Skeletal muscle tissue (tissue), 4 donors: ENCODE results near the gene TRAF7. TPM values are rescaled to one million over a fixed set of nuclear protein-coding genes. Genes with fewer than 3 reads are reported as not detected.

Experiments
- H3K27ac ChIP-seq: one replicate; pipeline ENCODE4 v1.7.0; 2013; ENCODE audit warnings: mild to moderate bottlenecking, low read depth, low read length, inconsistent platforms
- H3K27me3 ChIP-seq, 3 donors: one replicate each; pipeline ENCODE4 v1.7.0; 2013; ENCODE audit warnings: low read length in 3 of 3; ENCODE audit not compliant: control insufficient read depth in 3 of 3, insufficient read depth in 3 of 3
- H3K36me3 ChIP-seq, 3 donors: one replicate each; pipeline ENCODE4 v1.7.0; 2013; ENCODE audit warnings: low read length in 3 of 3; ENCODE audit not compliant: control insufficient read depth in 3 of 3, insufficient read depth in 3 of 3
- H3K4me1 ChIP-seq, 3 donors: one replicate each; pipeline ENCODE4 v1.7.0; 2013; ENCODE audit warnings: low read length in 3 of 3, mild to moderate bottlenecking in 3 of 3; ENCODE audit not compliant: control insufficient read depth in 3 of 3, insufficient read depth in 3 of 3
- H3K4me3 ChIP-seq, 3 donors: one replicate each; pipeline ENCODE4 v1.7.0; 2013; ENCODE audit warnings: low read length in 3 of 3
- H3K9ac ChIP-seq, 3 donors: one replicate each; pipeline ENCODE4 v1.7.0; 2013; ENCODE audit warnings: low read length in 3 of 3, mild to moderate bottlenecking in 3 of 3, moderate library complexity in 2 of 3, low read depth in 1 of 3
- H3K9me3 ChIP-seq, 3 donors: one replicate each; pipeline ENCODE4 v1.7.0; 2013; ENCODE audit warnings: low read length in 3 of 3; ENCODE audit not compliant: control insufficient read depth in 3 of 3
- total RNA-seq: library from RNA; depleted of rRNA; stranded (reverse); fragments of >200 nt; gene quantifications from one replicate; pipeline ENCODE4 v1.2.3, GENCODE V29; 2014
- donor health status: Osteomylitis.

The TRAF7 gene
- total RNA-seq, 1 donor from 2014 or later = 24.0 TPM

- no peak overlapping the region for H3K4me3 ChIP-seq
- H3K36me3 ChIP-seq = peaks cover 2 to 16% (median 9%) of the 10 kb centered on the region in 3 donors
- no peaks in the 10 kb centered on the region for H3K9me3 ChIP-seq
- H3K9ac ChIP-seq = no peak overlapping the region
- no peaks in the 10 kb centered on the region for H3K27me3 ChIP-seq
- H3K4me1 ChIP-seq = peaks cover 14 to 28% (median 20%) of the 10 kb centered on the region in 3 donors
- no peak overlapping the region for H3K27ac ChIP-seq
Observed at GRCh38 chr16:2163211-2163881, 7.8 kb downstream of the TRAF7 start.

DNA sequence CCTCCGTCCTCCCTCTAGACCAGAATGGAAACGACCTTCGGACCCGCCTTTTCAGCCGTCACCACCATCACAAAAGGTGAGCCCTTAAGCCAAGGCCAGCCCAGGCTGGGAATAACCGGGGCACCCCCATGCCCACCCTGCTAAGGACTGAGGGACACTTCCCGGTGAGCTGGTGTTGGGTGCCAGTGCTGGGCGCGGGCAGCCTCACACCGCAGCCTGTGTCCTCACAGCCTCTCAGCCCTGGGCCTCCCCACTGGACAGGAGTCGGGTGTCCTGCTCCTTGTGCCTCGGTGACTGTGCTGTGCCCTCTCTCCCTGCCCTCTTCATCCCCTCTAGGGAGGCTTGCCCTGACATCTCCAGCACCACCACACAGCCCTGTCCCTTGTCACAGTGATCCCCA is 10.3 kb downstream of the TRAF7 start:
- Histone ChIP-seq H3K4me1 (peaks cover 10 to 23% (median 14%) of the 10 kb centered on the region in 3 donors), H3K9me3 (no peaks in the 10 kb centered on the region), H3K27ac (no peak overlapping the region), H3K4me3 (no peak overlapping the region), H3K27me3 (no peaks in the 10 kb centered on the region), H3K36me3 (peaks cover 2 to 20% (median 12%) of the 10 kb centered on the region in 3 donors), H3K9ac (no peak overlapping the region)

GRCh38 chr16:2166263-2167067 is 10.9 kb downstream of the TRAF7 start:
- Histone ChIP-seq H3K9ac (no peak overlapping the region), H3K27ac (no peak overlapping the region), H3K9me3 (no peaks in the 10 kb centered on the region), H3K4me3 (no peak overlapping the region), H3K36me3 (peaks cover 2 to 23% (median 13%) of the 10 kb centered on the region in 3 donors), H3K27me3 (no peaks in the 10 kb centered on the region), H3K4me1 (peaks cover 7 to 20% (median 11%) of the 10 kb centered on the region in 3 donors)

DNA sequence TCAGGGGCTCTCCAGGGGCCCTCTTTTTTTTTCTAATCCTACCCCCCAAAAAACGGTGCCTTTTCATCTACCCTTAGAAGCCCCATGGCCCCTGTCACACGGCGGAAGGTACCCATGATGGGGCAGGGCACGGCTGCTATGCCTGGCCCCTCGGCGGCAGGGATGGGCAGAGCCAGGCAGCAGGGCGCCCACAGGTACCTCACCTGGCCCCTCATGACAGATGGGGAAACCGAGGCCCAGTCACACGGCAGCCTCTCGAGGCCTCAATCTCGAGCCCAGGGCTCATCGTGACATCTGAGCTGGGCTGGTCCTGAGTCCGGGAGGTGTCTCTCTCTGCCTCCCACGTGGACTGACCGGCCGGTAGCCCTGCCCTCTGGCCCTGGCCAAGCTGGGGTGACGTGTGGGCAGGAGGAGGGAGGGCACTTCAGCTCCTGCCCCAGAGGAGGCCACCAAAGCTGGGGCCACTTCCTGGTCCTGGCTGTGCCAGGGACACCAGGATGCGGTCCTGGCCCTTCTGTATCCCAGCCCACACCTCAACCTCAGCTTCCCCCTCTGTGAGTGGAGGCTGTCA is 11.6 kb downstream of the TRAF7 start:
- no peaks in the 10 kb centered on the region for H3K9me3 ChIP-seq

DNA sequence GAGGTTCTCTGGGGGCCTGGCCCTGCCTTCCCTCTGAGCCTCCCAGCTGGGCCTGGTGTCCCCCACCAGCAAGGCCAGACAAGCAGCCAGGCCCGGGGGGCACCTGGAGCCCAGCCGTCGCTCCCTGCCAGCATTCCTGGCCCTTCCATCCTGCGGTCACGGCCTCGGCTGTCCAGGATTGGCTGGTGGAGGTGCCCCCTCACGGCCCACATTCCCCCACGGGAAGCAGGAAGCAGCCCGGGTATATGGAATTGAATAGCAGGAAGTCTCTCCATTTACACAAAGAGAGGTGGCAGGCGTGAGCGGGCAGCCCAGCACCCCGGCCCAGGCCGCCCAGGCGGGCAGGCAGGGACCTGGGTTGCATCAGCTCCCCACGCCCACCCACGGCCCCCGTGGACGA is 14.5 kb downstream of the TRAF7 start:
- Histone ChIP-seq H3K9ac (peak overlapping the region in 2 of 3 donors; percentile 32 to 66), H3K4me1 (peaks cover 4 to 14% (median 9%) of the 10 kb centered on the region in 3 donors), H3K27ac (peak overlapping the region; percentile 70), H3K36me3 (peaks cover 22 to 42% (median 35%) of the 10 kb centered on the region in 3 donors), H3K4me3 (no peak overlapping the region), H3K9me3 (no peaks in the 10 kb centered on the region), H3K27me3 (no peaks in the 10 kb centered on the region)

More for the DNA sequence above, 11.6 kb downstream of the TRAF7 start:
- Histone ChIP-seq H3K27me3 (no peaks in the 10 kb centered on the region), H3K27ac (no peak overlapping the region), H3K36me3 (peaks cover 2 to 29% (median 19%) of the 10 kb centered on the region in 3 donors), H3K9ac (no peak overlapping the region), H3K4me1 (peaks cover 4 to 14% (median 9%) of the 10 kb centered on the region in 3 donors), H3K4me3 (no peak overlapping the region)

- Histone ChIP-seq H3K4me1 (peaks cover 4 to 14% (median 9%) of the 10 kb centered on the region in 3 donors), H3K36me3 (peaks cover 29 to 48% (median 42%) of the 10 kb centered on the region in 3 donors), H3K4me3 (peak overlapping the region in 1 of 3 donors; percentile 35), H3K27ac (peak overlapping the region; percentile 70), H3K9me3 (no peaks in the 10 kb centered on the region), H3K27me3 (no peaks in the 10 kb centered on the region), H3K9ac (peak overlapping the region in 2 of 3 donors; percentile 8 to 32)
Observed at GRCh38 chr16:2170587-2171435, 15.2 kb downstream of the TRAF7 start.

DNA sequence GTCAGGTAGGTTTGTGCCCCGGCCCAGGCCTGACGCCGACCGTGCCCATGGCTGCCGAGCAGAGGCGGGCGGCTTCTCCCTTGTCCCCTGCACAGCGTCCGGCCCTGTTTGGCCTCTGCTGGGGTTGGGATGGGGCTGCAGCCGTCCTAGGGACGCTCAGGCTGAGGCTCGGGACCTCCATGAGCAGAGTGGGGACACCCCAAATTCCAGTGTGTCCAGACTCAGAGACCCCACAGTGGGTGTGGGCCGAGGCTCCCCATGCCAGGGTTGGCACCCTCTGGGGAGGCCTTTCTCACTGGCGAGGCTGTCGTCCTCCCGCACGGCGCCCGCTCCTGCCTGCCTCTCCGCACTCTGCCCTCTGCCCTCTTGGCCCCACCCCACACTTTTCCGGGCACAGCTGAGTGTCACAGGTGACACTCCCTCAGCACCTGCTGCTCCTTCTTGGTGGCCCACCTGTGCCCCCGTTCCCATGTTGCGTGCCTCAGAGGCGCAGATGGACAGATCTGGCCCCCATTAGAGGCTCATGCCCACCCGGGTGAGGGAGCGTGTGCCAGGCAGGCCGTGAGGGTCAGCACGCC is 16.1 kb downstream of the TRAF7 start:
- H3K27me3 ChIP-seq = no peaks in the 10 kb centered on the region
- peaks cover 4 to 11% (median 9%) of the 10 kb centered on the region in 3 donors for H3K4me1 ChIP-seq
- H3K36me3 ChIP-seq = peaks cover 36 to 49% (median 47%) of the 10 kb centered on the region in 3 donors
- no peaks in the 10 kb centered on the region for H3K9me3 ChIP-seq
- H3K9ac ChIP-seq = no peak overlapping the region
- no peak overlapping the region for H3K27ac ChIP-seq
- no peak overlapping the region for H3K4me3 ChIP-seq

DNA sequence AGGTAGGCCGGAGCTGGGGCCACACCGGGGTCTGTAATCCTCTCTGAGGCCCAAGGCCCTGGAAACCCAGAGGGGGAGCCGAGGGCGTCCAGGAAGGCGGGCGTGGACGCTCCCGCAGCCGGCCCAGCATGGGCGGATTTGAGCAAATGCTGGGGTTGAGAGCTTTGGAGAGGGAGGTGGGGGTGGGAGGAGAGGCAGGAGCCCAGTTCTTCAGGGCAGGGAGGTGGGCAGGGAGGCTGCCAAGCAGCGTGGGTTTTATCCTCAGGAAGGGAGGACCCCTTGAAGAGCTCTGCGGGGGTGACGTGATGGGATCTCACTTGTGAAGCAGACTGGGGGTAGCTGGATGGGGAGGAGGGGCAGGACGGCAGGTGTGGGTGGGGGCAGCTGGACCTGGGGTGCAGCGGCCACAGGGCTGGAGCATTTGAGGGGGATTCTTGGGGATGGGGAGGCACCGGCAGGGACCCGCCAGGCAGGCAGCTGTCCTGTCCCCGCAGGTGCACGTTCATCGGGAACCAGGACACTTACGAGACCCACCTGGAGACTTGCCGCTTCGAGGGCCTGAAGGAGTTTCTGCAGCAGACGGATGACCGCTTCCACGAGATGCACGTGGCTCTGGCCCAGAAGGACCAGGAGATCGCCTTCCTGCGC is 17.2 kb downstream of the TRAF7 start:
- no peaks in the 10 kb centered on the region for H3K9me3 ChIP-seq
- no peaks in the 10 kb centered on the region for H3K27me3 ChIP-seq
- H3K27ac ChIP-seq = no peak overlapping the region
- H3K36me3 ChIP-seq = peaks cover 39 to 50% (median 49%) of the 10 kb centered on the region in 3 donors
- no peak overlapping the region for H3K4me3 ChIP-seq
- no peak overlapping the region for H3K9ac ChIP-seq
- H3K4me1 ChIP-seq = peaks cover 4 to 11% (median 9%) of the 10 kb centered on the region in 3 donors

DNA sequence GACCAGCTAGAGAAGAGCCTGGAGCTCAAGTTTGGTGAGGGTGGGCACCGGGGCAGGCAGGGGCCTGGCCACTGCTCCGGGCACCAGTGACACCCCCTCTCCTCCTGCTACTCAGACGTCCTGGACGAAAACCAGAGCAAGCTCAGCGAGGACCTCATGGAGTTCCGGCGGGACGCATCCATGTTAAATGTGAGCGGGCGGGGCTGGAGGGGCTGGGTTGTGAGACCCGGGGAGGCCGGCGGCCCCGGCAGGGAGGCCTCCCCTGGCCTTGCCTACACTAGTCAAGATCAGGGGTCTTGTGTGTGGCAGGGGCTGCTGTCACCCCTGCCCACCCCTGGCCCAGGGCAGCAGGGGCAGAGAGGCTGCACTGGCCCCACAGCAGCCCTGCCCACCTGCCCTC is 17.8 kb downstream of the TRAF7 start:
- Histone ChIP-seq H3K27ac (no peak overlapping the region), H3K4me3 (no peak overlapping the region), H3K27me3 (no peaks in the 10 kb centered on the region), H3K9me3 (no peaks in the 10 kb centered on the region), H3K9ac (no peak overlapping the region), H3K4me1 (peaks cover 4 to 11% (median 9%) of the 10 kb centered on the region in 3 donors), H3K36me3 (peaks cover 36 to 46% (median 44%) of the 10 kb centered on the region in 3 donors)
